Fibroblast of mammary gland (primary cell): ENCODE measurements around the gene TBC1D1.

Experiments used
- DNase-seq: peaks from one replicate; pipeline ENCODE4 v3.0.0-alpha.2; 2010; ENCODE audit warnings: low read depth
- H3K4me3 ChIP-seq: 2 replicates; pipeline ENCODE4 v1.5.1; 2011; ENCODE audit warnings: low read depth, mild to moderate bottlenecking, low read length, moderate library complexity; ENCODE audit not compliant: control insufficient read depth
- CTCF ChIP-seq: conservative IDR thresholded peaks from 2 replicates; pipeline ENCODE4 v1.5.1; 2011; ENCODE audit warnings: low read depth, low read length, inconsistent platforms; ENCODE audit not compliant: control insufficient read depth, insufficient read depth

TBC1D1 gene

DNA sequence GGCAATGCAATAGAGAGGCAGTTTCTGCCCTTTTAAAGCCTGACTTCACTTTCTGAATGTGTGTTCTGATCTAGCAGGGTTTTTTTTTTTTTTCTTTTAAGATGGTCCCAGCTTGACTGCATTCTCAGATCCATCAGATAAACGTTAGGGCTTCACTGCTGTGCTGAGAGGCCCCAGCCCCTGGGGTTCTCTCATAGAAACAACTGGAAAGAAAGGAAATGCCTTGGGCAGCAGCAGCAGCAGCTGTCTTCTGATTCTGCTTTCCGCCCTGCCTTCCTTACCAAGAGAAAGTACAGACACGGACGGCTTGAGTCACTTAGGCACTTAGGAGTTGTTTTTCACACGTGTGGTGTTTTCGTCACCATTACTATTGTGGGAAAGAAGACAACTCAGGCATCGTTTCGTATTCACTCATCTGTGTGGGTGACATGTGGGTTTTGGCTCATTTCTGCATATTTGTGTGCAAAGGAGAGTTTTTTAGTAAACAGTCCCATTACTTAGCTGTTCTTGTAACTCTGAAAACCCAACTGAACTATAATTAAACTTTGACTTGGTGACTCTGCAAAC, 241.3 kb downstream of the TBC1D1 start:
- no peak for TF ChIP-seq CTCF
- H3K4me3 ChIP-seq = no peak overlapping the region
- peak; percentile 100 for DNase-seq

GRCh38 chr4:38132843-38133662, 242.2 kb downstream of the TBC1D1 start:
- no peak overlapping the region for H3K4me3 ChIP-seq
- TF ChIP-seq CTCF = no peak
- no peak for DNase-seq

DNA sequence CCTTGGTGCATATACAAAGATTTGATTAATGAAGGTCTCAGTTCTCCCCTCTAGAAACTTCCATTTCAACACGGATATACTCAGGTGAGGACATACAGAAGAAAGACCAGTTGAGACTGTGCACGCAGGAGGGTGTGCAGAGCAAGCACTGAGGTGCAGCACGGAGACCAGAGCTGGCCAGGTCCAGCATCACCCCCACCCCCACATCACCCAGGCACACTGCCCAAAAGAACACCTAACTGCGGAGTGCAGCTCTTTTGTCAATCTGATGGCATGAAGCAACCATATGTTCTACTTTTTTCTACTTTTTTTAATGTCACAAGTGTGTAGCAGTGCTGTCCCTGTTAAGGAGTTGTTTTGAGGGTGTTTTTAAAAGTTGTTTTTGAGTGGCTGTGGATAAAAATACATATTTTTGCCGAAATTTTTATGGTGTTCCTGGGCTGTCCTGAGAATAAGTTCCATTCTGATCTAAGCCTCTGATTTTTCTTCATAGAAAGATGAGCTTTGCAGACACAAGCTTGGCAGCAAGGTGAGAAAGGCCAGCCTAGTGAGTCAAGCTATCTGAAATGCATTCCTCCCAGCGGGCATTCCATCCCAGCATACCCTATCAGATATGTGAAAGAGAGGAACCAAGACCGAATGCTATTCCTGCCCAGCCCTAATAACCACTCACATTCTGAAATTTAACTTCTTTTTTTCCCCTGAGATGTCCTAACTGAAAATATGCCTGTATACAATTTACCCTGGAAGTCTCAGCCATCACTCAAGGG, 243.0 kb downstream of the TBC1D1 start:
- DNase-seq = no peak
- TF ChIP-seq CTCF = no peak
- no peak overlapping the region for H3K4me3 ChIP-seq

GRCh38 chr4:38135201-38135600, 244.3 kb downstream of the TBC1D1 start:
- no peak for DNase-seq
- TF ChIP-seq CTCF = no peak
- H3K4me3 ChIP-seq = no peak overlapping the region

DNA sequence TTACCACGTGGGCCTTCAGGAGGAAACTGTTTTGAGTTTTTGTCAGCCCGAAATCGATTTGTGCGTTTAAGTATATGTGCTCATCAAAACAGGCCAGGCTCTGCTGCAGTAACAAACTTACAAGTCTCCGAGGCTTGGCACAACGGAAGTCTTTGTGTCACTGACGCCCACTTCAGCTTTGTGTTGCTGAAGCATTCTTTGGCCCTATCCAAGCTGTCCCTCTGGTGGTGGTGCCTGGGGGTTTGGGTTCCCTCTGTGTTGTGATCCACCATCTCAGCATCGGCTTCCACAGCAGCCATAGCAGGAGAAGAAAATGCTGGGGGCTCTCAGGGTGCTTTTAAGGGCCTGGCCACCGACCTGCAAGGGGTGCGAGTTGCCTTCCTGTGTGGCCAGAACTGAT, 245.7 kb downstream of the TBC1D1 start:
- no peak for TF ChIP-seq CTCF
- no peak overlapping the region for H3K4me3 ChIP-seq
- no peak for DNase-seq

GRCh38 chr4:38137080-38137479, 246.2 kb downstream of the TBC1D1 start:
- no peak for TF ChIP-seq CTCF
- no peak for DNase-seq

More at GRCh38 chr4:38137080-38137479, 246.2 kb downstream of the TBC1D1 start:
- H3K4me3 ChIP-seq = no peak overlapping the region
